GM21515 (cell line): Measurements from ENCODE around the gene GABRR2.
"Not testable (repeated sequence)": the region's sequence is repeated elsewhere in the genome, so short reads cannot be mapped to it uniquely, and the experiment has no call there.

Experiments
- ATAC-seq: cut with Tn5 transposase; IDR thresholded peaks from one replicate; pipeline ENCODE4 v1.9.1; 2021; ENCODE audit not compliant: unreplicated experiment

The GABRR2 gene

DNA sequence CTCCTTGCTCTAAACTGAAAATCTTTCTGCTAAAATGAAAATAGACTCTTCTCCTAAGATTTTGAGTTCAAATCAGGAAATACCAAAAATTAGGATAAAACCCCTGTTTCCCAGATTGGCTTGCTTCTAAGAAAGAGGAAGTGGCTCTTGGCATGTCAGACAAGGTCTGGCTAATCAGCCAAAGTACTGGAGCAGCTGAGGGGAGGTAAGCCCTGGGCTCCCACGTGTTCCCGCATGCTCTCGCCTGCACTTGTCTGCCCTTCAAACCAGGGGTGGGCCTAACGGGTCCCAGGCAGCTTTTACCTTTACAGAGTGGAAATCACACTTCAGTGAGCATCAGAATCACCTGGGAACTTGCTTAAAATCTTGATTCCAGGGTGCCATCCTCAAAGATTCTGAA, 54.8 kb downstream of the GABRR2 start:
- no peak for ATAC-seq

DNA sequence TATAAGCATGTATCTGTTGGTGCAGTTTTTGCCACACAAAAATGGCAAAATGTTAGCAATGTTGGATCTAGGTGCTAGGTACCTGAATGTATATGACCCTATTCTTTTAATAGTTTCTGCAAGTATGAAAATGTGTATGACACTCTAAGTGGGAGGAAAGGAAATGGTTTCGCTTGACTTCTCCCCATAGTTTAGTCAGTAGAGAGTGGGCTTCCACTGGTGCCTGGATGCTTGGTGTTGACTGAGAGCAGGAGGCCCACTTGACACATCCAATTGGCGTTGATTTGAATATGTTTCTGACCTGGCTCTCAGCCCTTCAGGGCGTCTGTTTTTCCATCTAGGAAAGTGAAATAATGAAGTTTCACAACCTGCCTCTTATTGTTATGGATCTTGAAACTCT, 56.2 kb downstream of the GABRR2 start:
- no peak for ATAC-seq

GRCh38 chr6:89257781-89258180, 57.3 kb downstream of the GABRR2 start:
- no peak for ATAC-seq

- no peak for ATAC-seq
Measured at GRCh38 chr6:89257346-89257745, 57.8 kb downstream of the GABRR2 start.

GRCh38 chr6:89255417-89255816, 59.7 kb downstream of the GABRR2 start:
- ATAC-seq, result no peak

DNA sequence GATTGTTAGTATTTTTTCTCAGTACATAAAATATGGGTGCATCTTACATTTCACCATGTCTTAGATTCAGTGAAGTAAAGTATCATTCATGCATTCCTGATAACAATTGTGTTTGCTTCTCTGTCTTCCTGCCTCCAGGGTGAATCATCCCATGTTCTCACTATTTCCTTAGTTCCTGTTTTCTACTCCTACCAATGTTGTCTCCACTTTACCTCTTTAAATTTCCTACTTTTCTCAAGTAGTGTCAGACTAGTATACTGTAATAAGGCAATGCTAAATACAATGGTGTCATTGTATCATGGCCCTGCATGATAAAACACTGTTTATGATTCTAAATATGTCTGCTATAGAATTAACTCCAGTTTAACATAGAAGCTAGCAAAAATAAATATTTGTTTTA, 60.5 kb downstream of the GABRR2 start:
- ATAC-seq, result no peak

DNA sequence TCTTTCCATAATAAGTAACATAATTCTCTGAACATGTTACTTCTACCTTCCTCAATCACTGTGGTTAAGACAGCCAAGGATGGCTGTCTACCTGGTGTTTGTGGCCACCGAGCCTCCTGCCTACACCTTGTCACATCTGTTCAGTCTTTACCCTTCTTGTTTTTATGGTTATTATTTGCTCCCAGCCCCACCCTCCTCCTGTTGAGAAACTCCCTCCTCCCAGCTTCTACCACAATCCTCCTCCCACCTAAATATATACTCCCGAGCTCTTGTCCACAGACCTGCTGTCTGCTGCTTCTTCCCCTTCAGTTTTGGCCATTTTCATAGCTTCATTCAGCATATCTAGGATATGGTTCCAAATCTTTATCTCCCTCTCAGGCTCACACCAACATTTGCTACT, 62.2 kb downstream of the GABRR2 start:
- ATAC-seq, result no peak

DNA sequence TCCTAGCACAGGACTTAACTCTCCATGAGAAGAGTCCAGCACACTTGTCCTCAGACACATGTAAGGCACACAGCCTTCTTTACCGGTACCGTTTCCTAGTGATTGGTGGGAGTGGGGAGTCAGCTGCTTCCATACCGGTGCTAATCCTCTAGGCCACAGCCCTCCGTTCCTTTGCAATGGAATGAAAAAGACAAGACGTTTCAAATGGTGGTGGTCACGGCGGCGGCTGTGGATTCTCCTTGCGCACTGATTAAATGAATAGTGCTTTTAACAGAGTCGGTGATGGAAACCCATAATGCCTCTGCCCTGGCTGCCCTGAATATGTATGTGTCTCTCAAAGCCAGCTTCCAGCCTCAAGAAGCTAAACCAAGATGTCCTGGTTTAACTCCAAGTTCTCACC, 63.1 kb downstream of the GABRR2 start:
- no peak for ATAC-seq

DNA sequence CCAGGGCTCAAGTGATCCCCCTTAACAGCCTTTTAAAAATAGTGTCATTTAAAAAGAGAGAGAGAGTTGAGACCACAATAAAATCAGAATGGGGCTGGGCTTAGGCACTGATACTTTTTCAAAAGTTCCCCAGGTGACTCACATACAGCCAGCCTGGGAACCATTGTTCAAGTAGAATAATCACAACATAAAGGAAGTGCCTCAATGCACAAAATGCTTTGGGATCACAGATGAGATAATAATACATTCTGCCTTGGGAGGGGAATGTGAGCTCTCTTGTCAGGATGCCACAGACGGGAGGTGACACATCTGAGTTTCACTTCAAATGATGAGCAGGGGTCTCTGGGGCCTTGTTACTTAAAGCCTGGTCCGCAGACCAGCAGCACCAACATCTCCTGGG, 63.9 kb downstream of the GABRR2 start:
- no peak for ATAC-seq

- no peak for ATAC-seq
Measured at GRCh38 chr6:89250239-89250638, 64.9 kb downstream of the GABRR2 start.

DNA sequence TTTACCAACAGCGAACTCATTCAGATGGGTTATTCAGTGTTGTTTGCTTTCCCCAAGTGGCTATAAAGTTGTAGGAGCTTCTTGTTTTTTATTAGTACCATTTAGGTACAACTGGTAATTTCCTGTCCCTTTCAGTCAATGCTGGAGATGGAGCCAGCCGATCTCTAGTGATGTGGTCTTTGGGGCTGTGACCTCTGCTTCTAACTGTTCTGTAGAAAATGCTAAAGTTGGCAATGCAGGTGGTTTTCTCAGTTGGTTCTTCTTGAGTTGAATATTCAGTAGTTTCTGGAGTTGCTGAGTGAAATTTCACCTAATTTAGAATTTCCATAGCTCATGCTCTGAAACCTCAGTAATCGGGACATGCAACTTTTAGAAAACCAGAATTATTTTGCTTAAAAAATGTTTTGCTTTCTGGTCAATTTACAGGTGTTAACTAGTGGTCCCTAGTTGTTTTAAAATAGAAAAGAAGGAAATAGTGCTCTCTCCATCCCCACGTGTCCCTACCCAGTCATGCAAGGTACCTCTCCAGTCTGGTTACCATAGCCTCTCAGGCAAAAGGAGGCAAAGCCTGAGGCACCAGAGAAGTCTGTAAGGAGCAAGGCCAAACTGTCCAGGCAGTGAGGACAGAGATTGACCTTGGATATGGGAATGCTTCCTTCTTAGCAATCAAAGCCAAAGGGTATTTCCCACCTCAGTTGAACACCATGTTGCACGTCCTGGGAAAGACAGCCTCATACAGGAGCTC, 70.7 kb downstream of the GABRR2 start:
- no peak for ATAC-seq

DNA sequence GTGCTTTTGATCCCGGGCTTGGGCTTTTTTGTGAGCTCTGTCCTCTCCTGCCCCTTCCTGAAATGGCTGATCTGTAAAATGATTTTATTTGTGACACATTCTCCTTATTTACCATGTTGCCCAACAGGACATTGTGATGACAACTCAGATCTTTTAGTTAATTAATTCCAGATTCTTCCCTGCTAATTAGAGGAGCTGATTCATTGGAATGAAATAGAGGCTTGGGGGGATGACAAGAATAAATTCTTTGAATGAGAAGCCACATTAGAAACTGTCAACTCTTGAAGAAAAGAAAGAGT, 71.8 kb downstream of the GABRR2 start:
- ATAC-seq, result no peak

GRCh38 chr6:89242574-89243330, 72.3 kb downstream of the GABRR2 start:
- no peak for ATAC-seq

GRCh38 chr6:89239338-89239737, 75.8 kb downstream of the GABRR2 start:
- ATAC-seq, result no peak

DNA sequence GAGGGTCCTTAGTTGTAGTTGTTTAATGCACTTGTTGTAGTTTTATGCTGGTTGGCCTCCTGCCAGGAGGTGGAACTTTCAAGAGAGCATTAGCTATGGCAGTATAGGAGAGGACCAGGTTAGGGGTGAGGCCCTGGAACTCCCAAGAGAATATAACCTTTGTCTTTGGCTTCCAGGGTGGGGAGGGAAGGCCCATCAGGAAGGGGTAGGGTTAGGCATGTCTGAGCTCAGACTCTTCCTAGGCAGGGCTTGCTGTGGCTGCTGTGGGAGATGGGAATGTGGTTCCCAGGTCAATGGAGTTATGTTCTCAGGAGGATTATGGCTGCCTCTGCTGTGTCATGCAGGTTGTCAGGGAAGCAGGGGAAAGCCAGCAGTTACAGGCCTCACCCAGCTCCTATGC, 77.9 kb downstream of the GABRR2 start:
- ATAC-seq, result no peak

- ATAC-seq, result not testable (repeated sequence)
Measured at GRCh38 chr6:89233605-89234004, 81.5 kb downstream of the GABRR2 start.

- ATAC-seq, result no peak
Measured at GRCh38 chr6:89222712-89223039, 92.4 kb downstream of the GABRR2 start.

DNA sequence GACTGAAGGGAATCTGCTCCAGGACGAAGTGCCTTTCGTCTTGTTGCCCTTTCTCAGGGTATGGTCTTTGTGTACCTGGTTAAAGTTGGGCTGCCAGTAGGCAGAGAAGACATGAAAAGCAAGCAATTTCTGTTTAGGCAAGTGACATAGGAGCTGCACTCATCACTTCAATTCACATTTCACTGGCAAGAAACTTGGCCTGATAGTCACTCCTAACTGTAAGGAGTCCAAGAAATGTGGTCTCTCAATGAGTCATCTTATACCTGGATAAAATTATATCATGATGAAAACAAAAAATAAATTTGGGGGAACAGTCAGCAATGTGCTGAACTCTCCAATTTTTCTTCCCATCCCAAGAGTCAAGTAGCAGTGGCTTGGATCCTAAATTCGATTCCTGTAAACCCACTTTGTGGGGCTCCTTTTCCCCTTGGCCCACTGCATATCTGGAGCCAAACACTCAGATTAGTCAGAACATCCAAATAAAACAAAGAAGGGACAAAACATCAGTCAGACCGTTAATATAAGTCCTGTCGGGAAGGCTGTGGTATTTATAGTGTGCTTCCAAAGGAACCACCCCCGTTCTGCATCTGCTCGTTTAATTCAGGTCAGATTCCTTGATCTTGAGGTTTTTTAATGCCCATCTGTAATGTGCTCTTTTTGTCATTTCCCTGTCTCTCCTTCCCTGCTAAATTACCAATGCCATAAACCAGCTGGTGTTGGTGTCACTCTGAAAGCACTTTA, 93.0 kb downstream of the GABRR2 start:
- no peak for ATAC-seq

DNA sequence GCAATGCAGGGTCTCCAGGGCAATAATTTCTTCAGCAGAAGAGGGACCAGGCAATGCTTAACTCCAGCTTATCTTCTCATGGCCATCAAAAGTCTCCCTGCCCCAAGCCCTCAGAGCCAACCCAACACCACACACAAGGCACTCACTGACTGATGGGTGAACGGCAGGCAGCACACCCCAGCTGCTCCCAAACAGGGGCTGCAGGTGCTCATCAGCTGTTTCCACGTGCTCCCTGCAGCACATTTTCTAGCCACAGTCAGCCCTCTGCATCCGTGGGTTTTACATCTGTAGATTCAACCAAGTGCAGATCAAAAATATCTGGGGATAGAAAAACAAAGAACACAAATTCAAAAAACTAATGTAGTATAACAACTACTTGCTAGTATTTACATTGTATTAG, 94.0 kb downstream of the GABRR2 start:
- no peak for ATAC-seq

DNA sequence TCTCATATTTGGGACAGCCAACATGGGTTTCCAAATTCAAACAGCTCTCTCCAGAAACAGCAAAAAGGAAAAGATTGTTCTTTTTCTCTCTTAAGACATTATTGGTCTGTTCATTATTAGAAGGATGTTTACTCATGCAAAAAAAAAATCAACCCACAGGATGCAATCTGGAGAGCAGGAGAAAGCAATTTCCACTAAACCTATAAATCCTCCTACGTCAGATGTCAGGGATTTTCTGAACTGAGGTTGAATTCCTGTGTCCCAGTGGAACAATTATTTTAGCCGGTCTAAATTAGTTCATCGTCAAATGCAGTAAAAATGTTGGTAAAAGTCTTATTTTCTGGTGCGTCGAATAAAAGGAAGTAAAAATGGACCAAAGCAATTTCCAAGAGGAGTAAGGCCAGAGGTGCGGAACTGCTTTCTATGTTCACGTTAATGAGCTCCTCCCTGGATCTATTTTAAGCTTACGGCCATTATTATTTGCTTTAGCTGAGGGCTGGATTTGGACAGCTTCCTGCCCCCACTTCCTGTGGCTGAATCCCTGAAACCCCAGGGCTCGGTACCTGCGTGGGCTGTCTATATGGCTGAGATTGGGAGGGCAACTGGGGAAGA, 97.7 kb downstream of the GABRR2 start, which contains the start of gene GABRR1:
Gene GABRR1, minus strand, starts transcription at position 60 of the 612 bp plus-strand sequence. Its CDS starts 36 bp downstream, at position 24.
- ATAC-seq, result no peak

- ATAC-seq, result no peak
Measured at GRCh38 chr6:89216411-89216810, 98.7 kb downstream of the GABRR2 start.

GRCh38 chr6:89215391-89215790, 99.7 kb downstream of the GABRR2 start:
- no peak for ATAC-seq
